A673 (cell line): ENCODE measurements around the gene PDLIM5. TPM values are rescaled to one million over a fixed set of nuclear protein-coding genes. Genes with fewer than 3 reads are reported as not detected.

Experiments
- BruUV-seq: library from RNA; stranded (reverse); fragments of 400-500 nt; replicated peaks from 2 replicates; lab custom pipeline; 2021; lab: Mats Ljungman, UMichigan
- CTCF ChIA-PET: fragments of 300-600 bp; sonication (Branson Sonifier 250); formaldehyde crosslinking; loops from one replicate; lab custom pipeline; 2022; ENCODE audit warnings: antibody characterized with exemption; lab: Charles Lee
- POLR2A ChIA-PET: fragments of 300-600 bp; sonication (Branson Sonifier 250); formaldehyde crosslinking; loops from one replicate; lab custom pipeline; 2022; ENCODE audit warnings: antibody characterized with exemption; ENCODE audit not compliant: low non-redundant PET; lab: Charles Lee
- DNase-seq: peaks from one replicate; pipeline ENCODE4 v3.0.0-alpha.2; 2015; ENCODE audit warnings: low spot score
- H3K27ac ChIP-seq: fragments of 200-600 bp; sonication (generic); 2 replicates; pipeline ENCODE4 v1.5.1; 2016; ENCODE audit warnings: mixed run types, low read depth, mild to moderate bottlenecking, mixed read lengths, antibody characterized with exemption, low read length; ENCODE audit not compliant: poor library complexity, severe bottlenecking
- H3K27me3 ChIP-seq: fragments of 200-600 bp; sonication (generic); replicated peaks from 2 replicates; pipeline ENCODE4 v1.6.1; 2017; ENCODE audit warnings: mixed run types, low read depth, mild to moderate bottlenecking, mixed read lengths, antibody characterized with exemption, low read length; ENCODE audit not compliant: insufficient read depth, poor library complexity
- H3K36me3 ChIP-seq: fragments of 200-600 bp; sonication (generic); 2 replicates; pipeline ENCODE4 v1.6.1; 2016; ENCODE audit warnings: mixed run types, mild to moderate bottlenecking, mixed read lengths, antibody characterized with exemption, low read length; ENCODE audit not compliant: insufficient read depth, poor library complexity, severe bottlenecking
- H3K4me1 ChIP-seq: fragments of 200-600 bp; sonication (generic); 2 replicates; pipeline ENCODE4 v1.6.1; 2017; ENCODE audit warnings: mixed run types, mild to moderate bottlenecking, mixed read lengths, antibody characterized with exemption, low read length; ENCODE audit not compliant: insufficient read depth, poor library complexity, severe bottlenecking
- H3K4me3 ChIP-seq: fragments of 200-600 bp; sonication (generic); 2 replicates; pipeline ENCODE4 v1.5.1; 2016; ENCODE audit warnings: low read depth, mixed run types, mild to moderate bottlenecking, mixed read lengths, low read length; ENCODE audit not compliant: poor library complexity, severe bottlenecking
- H3K9me3 ChIP-seq: fragments of 200-600 bp; sonication (generic); 2 replicates; pipeline ENCODE4 v1.6.1; 2016; ENCODE audit warnings: mixed run types, low read depth, mild to moderate bottlenecking, mixed read lengths, antibody characterized with exemption, low read length; ENCODE audit not compliant: poor library complexity, severe bottlenecking
- EZH2 ChIP-seq: fragments of 200-600 bp; sonication (generic); IDR thresholded peaks from 2 replicates; pipeline ENCODE4 v1.6.1; 2017; ENCODE audit warnings: borderline replicate concordance, low read depth, mild to moderate bottlenecking, mixed read lengths, antibody characterized with exemption, low read length; ENCODE audit not compliant: poor library complexity, severe bottlenecking
- intact Hi-C: fragments of 100-400 bp; cut with micrococcal nuclease; formaldehyde crosslinking; loops from one replicate; pipeline ENCODE4 v1.10.0; 2022; ENCODE audit not compliant: unreplicated experiment
- total RNA-seq: library from RNA; stranded (reverse); gene quantifications from 2 replicates; pipeline ENCODE4 v1.2.3, GENCODE V29; 2021
- TF ChIP-seq, protein P1 (sequence below): fragments of 300-800, 200-600 bp; sonication (generic); conservative IDR thresholded peaks from 2 replicates; pipeline ENCODE4 v1.5.1; 2017; ENCODE audit warnings: low read depth, mild to moderate bottlenecking, antibody characterized with exemption, low read length, moderate library complexity, mixed read lengths

PDLIM5 gene
- total RNA-seq, 1 experiment from 2014 or later, result 174 TPM

DNA sequence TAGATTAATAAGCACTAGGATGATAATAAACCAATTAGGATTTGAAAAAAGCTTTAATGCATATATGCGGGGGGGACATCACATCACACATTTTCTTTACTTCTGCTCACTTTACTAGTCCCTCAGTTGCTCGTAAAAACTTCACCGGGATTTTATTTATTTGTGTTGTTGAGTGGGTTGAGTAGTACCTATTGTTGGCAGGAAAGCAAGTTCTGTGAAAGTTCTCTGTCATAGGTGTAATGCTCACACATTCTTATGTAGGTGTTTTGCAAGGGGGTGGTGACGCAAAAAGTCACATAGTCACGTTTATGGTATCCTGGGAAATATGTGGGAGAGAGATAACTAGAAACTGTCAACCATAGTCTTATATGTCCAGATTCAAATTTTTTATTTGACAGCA lies 65.3 kb downstream of the PDLIM5 start:
- BruUV-seq, result no TSS peak
- ChIA-PET CTCF (no interaction called here), POLR2A (no interaction called here)
- TF ChIP-seq, protein P1, sequence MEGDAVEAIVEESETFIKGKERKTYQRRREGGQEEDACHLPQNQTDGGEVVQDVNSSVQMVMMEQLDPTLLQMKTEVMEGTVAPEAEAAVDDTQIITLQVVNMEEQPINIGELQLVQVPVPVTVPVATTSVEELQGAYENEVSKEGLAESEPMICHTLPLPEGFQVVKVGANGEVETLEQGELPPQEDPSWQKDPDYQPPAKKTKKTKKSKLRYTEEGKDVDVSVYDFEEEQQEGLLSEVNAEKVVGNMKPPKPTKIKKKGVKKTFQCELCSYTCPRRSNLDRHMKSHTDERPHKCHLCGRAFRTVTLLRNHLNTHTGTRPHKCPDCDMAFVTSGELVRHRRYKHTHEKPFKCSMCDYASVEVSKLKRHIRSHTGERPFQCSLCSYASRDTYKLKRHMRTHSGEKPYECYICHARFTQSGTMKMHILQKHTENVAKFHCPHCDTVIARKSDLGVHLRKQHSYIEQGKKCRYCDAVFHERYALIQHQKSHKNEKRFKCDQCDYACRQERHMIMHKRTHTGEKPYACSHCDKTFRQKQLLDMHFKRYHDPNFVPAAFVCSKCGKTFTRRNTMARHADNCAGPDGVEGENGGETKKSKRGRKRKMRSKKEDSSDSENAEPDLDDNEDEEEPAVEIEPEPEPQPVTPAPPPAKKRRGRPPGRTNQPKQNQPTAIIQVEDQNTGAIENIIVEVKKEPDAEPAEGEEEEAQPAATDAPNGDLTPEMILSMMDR, result no peak
- no peak for TF ChIP-seq EZH2
- Histone ChIP-seq H3K27me3 (no peaks in the 10 kb centered on the region), H3K4me3 (no peak overlapping the region), H3K36me3 (no peaks in the 10 kb centered on the region), H3K9me3 (no peaks in the 10 kb centered on the region), H3K4me1 (peaks cover 43% of the 10 kb centered on the region), H3K27ac (no peak overlapping the region)
- intact Hi-C loops, result no loop called here
- no peak for DNase-seq

DNA sequence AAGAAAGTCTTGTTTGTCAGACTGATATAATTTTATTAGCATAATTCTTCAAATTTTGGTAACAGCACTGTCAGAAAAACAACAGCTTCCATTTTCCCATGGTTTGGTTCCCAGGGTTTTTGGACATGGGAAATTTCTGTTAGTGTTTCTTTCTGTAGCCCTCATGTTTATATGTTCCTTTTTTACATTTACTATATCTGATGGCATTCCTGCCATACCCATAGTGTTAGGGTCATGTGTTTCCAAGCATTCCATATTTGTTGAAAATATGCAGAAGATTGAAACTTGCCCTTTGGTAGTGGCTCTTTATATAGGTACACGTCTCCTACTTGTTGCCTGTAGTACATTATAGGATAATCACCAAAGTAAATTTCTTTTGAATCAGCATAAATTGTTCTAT lies 65.8 kb downstream of the PDLIM5 start:
- Histone ChIP-seq H3K4me1 (peaks cover 43% of the 10 kb centered on the region), H3K27ac (no peak overlapping the region), H3K27me3 (no peaks in the 10 kb centered on the region), H3K4me3 (no peak overlapping the region), H3K36me3 (no peaks in the 10 kb centered on the region), H3K9me3 (no peaks in the 10 kb centered on the region)
- CTCF ChIA-PET, result no interaction called here
- no peak for DNase-seq
- intact Hi-C loops, result no loop called here
- POLR2A ChIA-PET, result no interaction called here
- BruUV-seq, result no TSS peak
- TF ChIP-seq, protein P1, result no peak
- no peak for TF ChIP-seq EZH2

- no peak for DNase-seq
- Histone ChIP-seq H3K36me3 (no peaks in the 10 kb centered on the region), H3K4me3 (no peak overlapping the region), H3K4me1 (peaks cover 51% of the 10 kb centered on the region), H3K27me3 (no peaks in the 10 kb centered on the region), H3K27ac (no peak overlapping the region), H3K9me3 (no peaks in the 10 kb centered on the region)
- ChIA-PET CTCF (no interaction called here), POLR2A (no interaction called here)
- intact Hi-C loops, result no loop called here
- BruUV-seq, result no TSS peak
- TF ChIP-seq, protein P1, result no peak
- TF ChIP-seq EZH2, result no peak
Observed at GRCh38 chr4:94519019-94519418, 67.3 kb downstream of the PDLIM5 start.
